ENCODE data around the gene FHIT.

DNA sequence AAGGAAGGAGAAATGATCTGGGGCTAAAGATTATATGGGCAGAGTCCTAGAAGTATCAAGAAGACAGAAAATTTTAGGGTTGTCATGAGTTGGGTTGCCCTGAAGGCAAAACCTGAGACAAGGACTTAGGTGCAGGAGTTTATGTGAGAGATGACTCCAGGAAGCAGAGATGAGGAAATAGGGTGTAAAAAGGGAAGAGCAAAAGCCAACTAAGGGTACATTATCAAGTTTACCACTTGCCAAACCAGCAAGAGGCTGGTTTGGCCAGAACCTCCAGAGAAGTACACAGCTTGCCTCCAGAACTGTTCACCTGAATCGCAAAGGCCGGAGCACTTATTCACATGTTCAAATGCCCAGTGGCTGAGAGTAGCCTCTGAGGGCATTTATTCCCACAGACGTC is 116.7 kb downstream of the FHIT start:
- TF ChIP-seq CHD1 (IDR thresholded peaks at IDR 0.05; ENCODE audit: low read depth, low read length) = no peak
- TF ChIP-seq, protein P1, sequence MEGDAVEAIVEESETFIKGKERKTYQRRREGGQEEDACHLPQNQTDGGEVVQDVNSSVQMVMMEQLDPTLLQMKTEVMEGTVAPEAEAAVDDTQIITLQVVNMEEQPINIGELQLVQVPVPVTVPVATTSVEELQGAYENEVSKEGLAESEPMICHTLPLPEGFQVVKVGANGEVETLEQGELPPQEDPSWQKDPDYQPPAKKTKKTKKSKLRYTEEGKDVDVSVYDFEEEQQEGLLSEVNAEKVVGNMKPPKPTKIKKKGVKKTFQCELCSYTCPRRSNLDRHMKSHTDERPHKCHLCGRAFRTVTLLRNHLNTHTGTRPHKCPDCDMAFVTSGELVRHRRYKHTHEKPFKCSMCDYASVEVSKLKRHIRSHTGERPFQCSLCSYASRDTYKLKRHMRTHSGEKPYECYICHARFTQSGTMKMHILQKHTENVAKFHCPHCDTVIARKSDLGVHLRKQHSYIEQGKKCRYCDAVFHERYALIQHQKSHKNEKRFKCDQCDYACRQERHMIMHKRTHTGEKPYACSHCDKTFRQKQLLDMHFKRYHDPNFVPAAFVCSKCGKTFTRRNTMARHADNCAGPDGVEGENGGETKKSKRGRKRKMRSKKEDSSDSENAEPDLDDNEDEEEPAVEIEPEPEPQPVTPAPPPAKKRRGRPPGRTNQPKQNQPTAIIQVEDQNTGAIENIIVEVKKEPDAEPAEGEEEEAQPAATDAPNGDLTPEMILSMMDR (IDR thresholded peaks at IDR 0.05 in 2 of 3, conservative IDR thresholded peaks at IDR 0.05 in 1 of 3; ENCODE audit: control insufficient read depth in 2 of 3, extremely low read depth in 1 of 3, insufficient read depth in 1 of 3, low read depth in 3 of 3, low read length in 3 of 3) = no peak
- no peak for TF ChIP-seq EZH2 (IDR thresholded peaks at IDR 0.05; ENCODE audit: borderline replicate concordance, control insufficient read depth, low read depth, low read length)
